ENCODE results near the gene SRP54.

Gene SRP54

DNA sequence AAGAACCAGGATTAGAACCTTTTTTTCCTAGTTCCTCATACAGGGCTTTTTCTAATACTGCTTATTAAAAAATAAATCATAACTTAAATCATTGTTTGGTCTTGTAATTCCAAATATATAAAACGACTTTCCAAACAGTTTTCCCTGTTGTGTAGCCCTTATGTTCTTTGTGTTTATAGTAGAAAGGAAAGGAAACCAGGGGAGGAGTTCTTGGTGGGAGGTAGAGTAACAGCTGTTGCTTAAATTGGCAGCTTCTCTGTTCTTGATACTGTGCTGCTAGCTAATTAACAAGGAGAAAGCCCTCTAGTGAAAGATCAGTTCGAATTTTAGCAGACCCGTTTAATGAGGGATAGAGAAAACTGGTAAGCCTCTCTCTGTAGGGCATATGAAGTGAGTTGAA, 15.0 kb downstream of the SRP54 start:
- no peak overlapping the region for H3K9ac ChIP-seq (ENCODE audit: low read depth, low read length, poor library complexity)
- H3K14ac ChIP-seq (ENCODE audit: low read length) = no peak overlapping the region
- H3K4me3 ChIP-seq (ENCODE audit: low read length in 2 of 2) = no peak overlapping the region
- H2BK12ac ChIP-seq (ENCODE audit: low read length) = no peak overlapping the region
- H2AK5ac ChIP-seq (ENCODE audit: low read depth, low read length) = no peak overlapping the region
- no peaks in the 10 kb centered on the region for H3K27me3 ChIP-seq (ENCODE audit: control insufficient read depth in 3 of 3, insufficient read depth in 3 of 3, low read depth in 1 of 3, low read length in 3 of 3)
- H3K36me3 ChIP-seq (replicated peaks in 1 of 2; ENCODE audit: control insufficient read depth in 2 of 2, insufficient read depth in 2 of 2, low read length in 2 of 2) = peaks cover 0 to 44% of the 10 kb centered on the region in 2 donors
- H3K4me2 ChIP-seq (ENCODE audit: insufficient read depth, low read length, poor library complexity, severe bottlenecking) = no peak overlapping the region
- no peaks in the 10 kb centered on the region for H3K79me1 ChIP-seq (ENCODE audit: low read depth, low read length)
- no peaks in the 10 kb centered on the region for H3K4me1 ChIP-seq (ENCODE audit: control insufficient read depth in 2 of 2, insufficient read depth in 1 of 2, low read depth in 1 of 2, low read length in 2 of 2)
- no CpG with 5 or more reads among the region's 3 CpGs for WGBS, 2 donors (ENCODE audit: extremely low coverage in 2 of 2, insufficient read length in 2 of 2, insufficient replicate concordance in 1 of 2)
- H3K18ac ChIP-seq (ENCODE audit: low read length) = no peak overlapping the region
- no peak overlapping the region for H2BK15ac ChIP-seq (ENCODE audit: low read length)
- no peak overlapping the region for H3K4ac ChIP-seq (ENCODE audit: low read length)
- H3K27ac ChIP-seq (replicated peaks; ENCODE audit: low read length) = peak overlapping the region; percentile 83
- no peak overlapping the region for H4K91ac ChIP-seq (ENCODE audit: low read depth, low read length, poor library complexity)
- H4K8ac ChIP-seq (ENCODE audit: low read depth, low read length) = no peak overlapping the region
- H3K9me3 ChIP-seq (replicated peaks in 1 of 2; ENCODE audit: control insufficient read depth in 2 of 2, insufficient read depth in 1 of 2, low read depth in 1 of 2, low read length in 2 of 2) = peaks cover 0 to 4% of the 10 kb centered on the region in 2 donors
- no peak overlapping the region for H3K23ac ChIP-seq (ENCODE audit: low read depth, low read length, poor library complexity)
- no peak overlapping the region for H2BK5ac ChIP-seq (ENCODE audit: low read length)
- no peak overlapping the region for H2BK120ac ChIP-seq (ENCODE audit: low read depth, low read length)
- peak; percentile 61 for DNase-seq (ENCODE audit: low spot score)
- H2AFZ ChIP-seq (ENCODE audit: low read length) = no peak overlapping the region

DNA sequence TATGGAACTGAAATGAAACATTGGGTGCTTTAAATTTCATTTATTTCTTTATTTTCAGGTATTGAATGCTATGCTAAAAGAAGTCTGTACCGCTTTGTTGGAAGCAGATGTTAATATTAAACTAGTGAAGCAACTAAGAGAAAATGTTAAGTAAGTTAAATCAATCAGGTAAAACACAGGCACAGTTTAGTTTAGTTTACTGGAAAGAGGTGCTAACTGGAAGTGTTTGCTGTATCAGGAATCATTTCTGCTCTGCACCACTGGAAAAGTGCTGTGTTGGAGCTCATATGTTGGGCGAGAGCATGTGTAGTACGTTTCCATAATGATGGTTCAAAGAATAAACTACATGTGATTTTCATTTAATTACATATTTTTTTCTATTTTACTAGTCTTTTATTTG, 16.7 kb downstream of the SRP54 start:
- no peak overlapping the region for H3K14ac ChIP-seq (ENCODE audit: low read length)
- no peak overlapping the region for H3K23ac ChIP-seq (ENCODE audit: low read depth, low read length, poor library complexity)
- H2BK12ac ChIP-seq (ENCODE audit: low read length) = no peak overlapping the region
- no peaks in the 10 kb centered on the region for H3K27me3 ChIP-seq (ENCODE audit: control insufficient read depth in 3 of 3, insufficient read depth in 3 of 3, low read depth in 1 of 3, low read length in 3 of 3)
- no peak overlapping the region for H3K4me2 ChIP-seq (ENCODE audit: insufficient read depth, low read length, poor library complexity, severe bottlenecking)
- H4K8ac ChIP-seq (ENCODE audit: low read depth, low read length) = no peak overlapping the region
- H3K79me1 ChIP-seq (ENCODE audit: low read depth, low read length) = no peaks in the 10 kb centered on the region
- H3K9ac ChIP-seq (ENCODE audit: low read depth, low read length, poor library complexity) = no peak overlapping the region
- no peak overlapping the region for H3K4ac ChIP-seq (ENCODE audit: low read length)
- no peak overlapping the region for H2AK5ac ChIP-seq (ENCODE audit: low read depth, low read length)
- no peak overlapping the region for H3K4me3 ChIP-seq (ENCODE audit: low read length in 2 of 2)
- H2AFZ ChIP-seq (ENCODE audit: low read length) = no peak overlapping the region
- H4K91ac ChIP-seq (ENCODE audit: low read depth, low read length, poor library complexity) = no peak overlapping the region
- no peak for DNase-seq (ENCODE audit: low spot score)
- H2BK5ac ChIP-seq (ENCODE audit: low read length) = no peak overlapping the region
- WGBS, 2 donors (ENCODE audit: extremely low coverage in 2 of 2, insufficient read length in 2 of 2, insufficient replicate concordance in 1 of 2) = no CpG with 5 or more reads among the region's 3 CpGs
- no peak overlapping the region for H3K18ac ChIP-seq (ENCODE audit: low read length)
- H3K4me1 ChIP-seq (ENCODE audit: control insufficient read depth in 2 of 2, insufficient read depth in 1 of 2, low read depth in 1 of 2, low read length in 2 of 2) = no peaks in the 10 kb centered on the region
- no peak overlapping the region for H3K27ac ChIP-seq (replicated peaks; ENCODE audit: low read length)
- H3K9me3 ChIP-seq (replicated peaks in 1 of 2; ENCODE audit: control insufficient read depth in 2 of 2, insufficient read depth in 1 of 2, low read depth in 1 of 2, low read length in 2 of 2) = peaks cover 0 to 4% of the 10 kb centered on the region in 2 donors
- H2BK15ac ChIP-seq (ENCODE audit: low read length) = no peak overlapping the region
- no peak overlapping the region for H2BK120ac ChIP-seq (ENCODE audit: low read depth, low read length)
- peaks cover 0 to 58% of the 10 kb centered on the region in 2 donors for H3K36me3 ChIP-seq (replicated peaks in 1 of 2; ENCODE audit: control insufficient read depth in 2 of 2, insufficient read depth in 2 of 2, low read length in 2 of 2)

DNA sequence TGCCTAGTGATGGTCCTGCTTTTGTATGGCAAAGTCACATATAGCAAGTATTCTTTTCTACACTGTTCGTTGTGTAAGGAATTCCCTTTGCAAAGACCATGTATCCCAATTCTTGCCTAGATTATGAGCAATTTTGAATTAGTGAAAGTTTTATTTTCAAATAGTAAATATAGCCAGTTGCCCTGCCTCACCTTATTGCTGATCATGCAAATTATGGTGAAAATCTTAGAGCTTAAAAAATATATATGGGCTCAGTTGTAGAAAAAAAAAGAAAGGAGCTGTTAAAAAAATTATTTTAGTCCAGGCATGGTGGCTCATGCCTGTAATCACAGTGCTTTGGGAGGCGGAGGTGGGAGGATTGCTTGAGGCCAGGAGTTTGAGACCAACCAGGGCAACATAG, 18.8 kb downstream of the SRP54 start:
- H3K14ac ChIP-seq (ENCODE audit: low read length) = no peak overlapping the region
- no peaks in the 10 kb centered on the region for H3K9me3 ChIP-seq (replicated peaks in 1 of 2; ENCODE audit: control insufficient read depth in 2 of 2, insufficient read depth in 1 of 2, low read depth in 1 of 2, low read length in 2 of 2)
- no peaks in the 10 kb centered on the region for H3K79me1 ChIP-seq (ENCODE audit: low read depth, low read length)
- H3K4me2 ChIP-seq (ENCODE audit: insufficient read depth, low read length, poor library complexity, severe bottlenecking) = no peak overlapping the region
- no peak overlapping the region for H3K4ac ChIP-seq (ENCODE audit: low read length)
- no peak overlapping the region for H2AFZ ChIP-seq (ENCODE audit: low read length)
- DNase-seq (ENCODE audit: low spot score) = no peak
- no peak overlapping the region for H3K9ac ChIP-seq (ENCODE audit: low read depth, low read length, poor library complexity)
- H4K8ac ChIP-seq (ENCODE audit: low read depth, low read length) = no peak overlapping the region
- H4K91ac ChIP-seq (ENCODE audit: low read depth, low read length, poor library complexity) = no peak overlapping the region
- H3K27me3 ChIP-seq (ENCODE audit: control insufficient read depth in 3 of 3, insufficient read depth in 3 of 3, low read depth in 1 of 3, low read length in 3 of 3) = no peaks in the 10 kb centered on the region
- H2BK12ac ChIP-seq (ENCODE audit: low read length) = no peak overlapping the region
- H3K36me3 ChIP-seq (replicated peaks in 1 of 2; ENCODE audit: control insufficient read depth in 2 of 2, insufficient read depth in 2 of 2, low read length in 2 of 2) = peaks cover 0 to 63% of the 10 kb centered on the region in 2 donors
- H2BK120ac ChIP-seq (ENCODE audit: low read depth, low read length) = no peak overlapping the region
- no peak overlapping the region for H3K27ac ChIP-seq (replicated peaks; ENCODE audit: low read length)
- no peak overlapping the region for H2BK15ac ChIP-seq (ENCODE audit: low read length)
- no peak overlapping the region for H2AK5ac ChIP-seq (ENCODE audit: low read depth, low read length)
- H3K4me1 ChIP-seq (ENCODE audit: control insufficient read depth in 2 of 2, insufficient read depth in 1 of 2, low read depth in 1 of 2, low read length in 2 of 2) = no peaks in the 10 kb centered on the region
- no peak overlapping the region for H2BK5ac ChIP-seq (ENCODE audit: low read length)
- no peak overlapping the region for H3K23ac ChIP-seq (ENCODE audit: low read depth, low read length, poor library complexity)
- H3K4me3 ChIP-seq (ENCODE audit: low read length in 2 of 2) = no peak overlapping the region
- H3K18ac ChIP-seq (ENCODE audit: low read length) = no peak overlapping the region
- no CpG with 5 or more reads among the region's 2 CpGs for WGBS, 2 donors (ENCODE audit: extremely low coverage in 2 of 2, insufficient read length in 2 of 2, insufficient replicate concordance in 1 of 2)

DNA sequence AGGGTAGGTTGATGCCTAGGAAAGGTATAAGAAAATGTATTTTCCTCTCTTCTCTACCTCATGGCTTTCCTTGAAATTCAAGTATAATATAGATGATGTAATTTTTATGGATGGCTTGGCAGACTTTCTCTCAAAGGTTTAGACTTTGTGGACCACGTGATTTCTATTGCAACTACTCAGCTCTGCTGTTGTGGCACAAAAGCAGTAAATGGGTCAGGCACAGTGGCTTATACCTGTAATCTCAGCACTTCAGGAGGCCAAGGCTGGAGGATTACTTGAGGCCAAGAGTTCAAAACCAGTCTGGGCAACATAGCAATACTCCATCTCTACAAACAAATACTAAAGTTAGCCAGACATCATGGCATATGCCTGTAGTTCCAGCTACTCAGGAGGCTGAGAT, 22.0 kb downstream of the SRP54 start:
- DNase-seq (ENCODE audit: low spot score) = no peak
- Histone ChIP-seq H3K4me3 (ENCODE audit: low read length in 2 of 2) (no peak overlapping the region), H2BK12ac (ENCODE audit: low read length) (no peak overlapping the region), H4K91ac (ENCODE audit: low read depth, low read length, poor library complexity) (no peak overlapping the region), H3K18ac (ENCODE audit: low read length) (no peak overlapping the region), H3K79me1 (ENCODE audit: low read depth, low read length) (no peaks in the 10 kb centered on the region), H3K14ac (ENCODE audit: low read length) (no peak overlapping the region), H3K27me3 (ENCODE audit: control insufficient read depth in 3 of 3, insufficient read depth in 3 of 3, low read depth in 1 of 3, low read length in 3 of 3) (no peaks in the 10 kb centered on the region), H4K8ac (ENCODE audit: low read depth, low read length) (no peak overlapping the region), H3K27ac (replicated peaks; ENCODE audit: low read length) (no peak overlapping the region), H3K9me3 (replicated peaks in 1 of 2; ENCODE audit: control insufficient read depth in 2 of 2, insufficient read depth in 1 of 2, low read depth in 1 of 2, low read length in 2 of 2) (no peaks in the 10 kb centered on the region), H2BK120ac (ENCODE audit: low read depth, low read length) (no peak overlapping the region), H3K4me1 (ENCODE audit: control insufficient read depth in 2 of 2, insufficient read depth in 1 of 2, low read depth in 1 of 2, low read length in 2 of 2) (no peaks in the 10 kb centered on the region), H2AK5ac (ENCODE audit: low read depth, low read length) (no peak overlapping the region), H2AFZ (ENCODE audit: low read length) (no peak overlapping the region), H3K36me3 (replicated peaks in 1 of 2; ENCODE audit: control insufficient read depth in 2 of 2, insufficient read depth in 2 of 2, low read length in 2 of 2) (peaks cover 0 to 61% of the 10 kb centered on the region in 2 donors), H2BK5ac (ENCODE audit: low read length) (no peak overlapping the region), H3K23ac (ENCODE audit: low read depth, low read length, poor library complexity) (no peak overlapping the region), H3K4me2 (ENCODE audit: insufficient read depth, low read length, poor library complexity, severe bottlenecking) (no peak overlapping the region), H2BK15ac (ENCODE audit: low read length) (no peak overlapping the region), H3K4ac (ENCODE audit: low read length) (no peak overlapping the region), H3K9ac (ENCODE audit: low read depth, low read length, poor library complexity) (no peak overlapping the region)
- no CpG with 5 or more reads among the region's 1 CpG for WGBS, 2 donors (ENCODE audit: extremely low coverage in 2 of 2, insufficient read length in 2 of 2, insufficient replicate concordance in 1 of 2)

Data from neuronal stem cell (in vitro differentiated cells).